GM21526 (cell line): ENCODE measurements around the gene CCL8.

ENCODE experiments used
- ATAC-seq: cut with Tn5 transposase; IDR thresholded peaks from one replicate; pipeline ENCODE4 v1.9.1; 2021; ENCODE audit warnings: moderate library complexity; ENCODE audit not compliant: unreplicated experiment, low FRiP score

CCL8 gene

GRCh38 chr17:34366010-34366409 is 46.8 kb downstream of the CCL8 start:
- no peak for ATAC-seq

GRCh38 chr17:34366529-34367107 is 47.4 kb downstream of the CCL8 start:
- no peak for ATAC-seq

GRCh38 chr17:34367486-34368195 is 48.4 kb downstream of the CCL8 start:
- no peak for ATAC-seq

- no peak for ATAC-seq
Measured at GRCh38 chr17:34368196-34368945, 49.1 kb downstream of the CCL8 start.

GRCh38 chr17:34368946-34369500 is 49.8 kb downstream of the CCL8 start:
- ATAC-seq, result no peak

GRCh38 chr17:34369571-34369970 is 50.3 kb downstream of the CCL8 start:
- no peak for ATAC-seq

GRCh38 chr17:34370376-34370996 is 51.3 kb downstream of the CCL8 start:
- ATAC-seq, result no peak

GRCh38 chr17:34370997-34371395 is 51.8 kb downstream of the CCL8 start:
- no peak for ATAC-seq
